Neural progenitor cell (in vitro differentiated cells): ENCODE measurements around the gene NEURL1B.

Experiments
- EZH2 ChIP-seq: fragments of 200-600 bp; sonication (generic); IDR thresholded peaks from 2 replicates; pipeline ENCODE4 v1.6.1; 2017; ENCODE audit warnings: antibody characterized with exemption, mild to moderate bottlenecking, moderate library complexity
- EZH2phosphoT487 ChIP-seq: fragments of 200-600 bp; sonication (generic); IDR thresholded peaks from 2 replicates; pipeline ENCODE4 v1.6.1; 2017; ENCODE audit warnings: antibody characterized with exemption
- TF ChIP-seq, protein P1 (sequence below): fragments of 200-600 bp; sonication (generic); IDR thresholded peaks from 2 replicates; pipeline ENCODE4 v1.5.1; 2017; ENCODE audit warnings: antibody characterized with exemption, mild to moderate bottlenecking

DNA sequence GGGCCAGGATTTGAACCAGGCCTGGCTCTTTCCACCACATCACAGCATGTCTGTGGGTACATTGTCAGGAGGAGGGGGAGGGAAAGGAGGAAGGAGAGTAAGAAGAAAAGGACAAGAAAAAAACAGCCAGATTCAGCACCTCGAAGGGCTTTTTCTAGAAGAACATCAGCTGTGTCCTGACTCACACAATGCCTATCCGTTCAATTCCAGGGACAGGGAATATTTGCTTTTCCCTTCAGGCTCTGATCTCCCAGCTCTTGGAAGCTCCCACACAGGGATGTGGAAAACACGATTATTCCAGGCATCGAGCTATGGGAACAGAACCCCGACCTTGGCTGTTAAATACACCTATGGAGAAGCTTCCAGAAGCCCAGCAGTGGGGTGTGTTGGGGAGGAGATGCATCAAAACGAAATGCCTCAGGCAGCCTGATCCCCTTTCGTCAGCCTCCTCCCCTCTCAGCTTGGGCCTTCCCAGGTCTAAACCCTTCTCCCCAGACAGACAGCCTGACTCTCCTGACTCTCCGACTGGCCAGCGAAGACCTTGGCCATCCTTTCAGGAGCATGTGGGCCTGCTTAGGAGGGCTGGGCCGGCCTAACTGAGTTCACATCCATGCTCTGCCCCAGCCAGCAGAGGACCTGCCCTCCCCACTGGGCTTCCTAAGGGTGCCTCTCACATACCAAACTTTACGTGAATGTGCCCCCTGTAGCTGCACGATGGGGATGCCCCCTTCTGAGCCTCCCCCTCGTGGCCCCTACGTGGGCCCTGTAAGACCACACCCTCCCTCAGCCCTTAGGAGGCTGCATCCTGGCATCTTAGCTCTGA, 54.4 kb downstream of the NEURL1B start:
- TF ChIP-seq, protein P1, sequence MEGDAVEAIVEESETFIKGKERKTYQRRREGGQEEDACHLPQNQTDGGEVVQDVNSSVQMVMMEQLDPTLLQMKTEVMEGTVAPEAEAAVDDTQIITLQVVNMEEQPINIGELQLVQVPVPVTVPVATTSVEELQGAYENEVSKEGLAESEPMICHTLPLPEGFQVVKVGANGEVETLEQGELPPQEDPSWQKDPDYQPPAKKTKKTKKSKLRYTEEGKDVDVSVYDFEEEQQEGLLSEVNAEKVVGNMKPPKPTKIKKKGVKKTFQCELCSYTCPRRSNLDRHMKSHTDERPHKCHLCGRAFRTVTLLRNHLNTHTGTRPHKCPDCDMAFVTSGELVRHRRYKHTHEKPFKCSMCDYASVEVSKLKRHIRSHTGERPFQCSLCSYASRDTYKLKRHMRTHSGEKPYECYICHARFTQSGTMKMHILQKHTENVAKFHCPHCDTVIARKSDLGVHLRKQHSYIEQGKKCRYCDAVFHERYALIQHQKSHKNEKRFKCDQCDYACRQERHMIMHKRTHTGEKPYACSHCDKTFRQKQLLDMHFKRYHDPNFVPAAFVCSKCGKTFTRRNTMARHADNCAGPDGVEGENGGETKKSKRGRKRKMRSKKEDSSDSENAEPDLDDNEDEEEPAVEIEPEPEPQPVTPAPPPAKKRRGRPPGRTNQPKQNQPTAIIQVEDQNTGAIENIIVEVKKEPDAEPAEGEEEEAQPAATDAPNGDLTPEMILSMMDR, result no peak
- TF ChIP-seq EZH2 (no peak), EZH2phosphoT487 (no peak)
